SK-N-SH (cell line): ENCODE data around the gene KHDC1. TPM values are rescaled to one million over a fixed set of nuclear protein-coding genes. Genes with fewer than 3 reads are reported as not detected.

Experiments used
- CTCF ChIA-PET: fragments of 300-600, 350-600 bp; formaldehyde crosslinking; extraction: SDS; loops from one replicate; lab custom pipeline; 2021; lab: Yijun Ruan, JAX
- POLR2A ChIA-PET: fragments of 350-600 bp; sonication (Branson Sonifier 250); formaldehyde crosslinking; extraction: SDS; loops from one replicate; lab custom pipeline; 2020; ENCODE audit warnings: antibody characterized with exemption, inconsistent platforms; lab: Yijun Ruan, JAX
- DNase-seq: peaks from one replicate; pipeline ENCODE4 v3.0.0; 2012
- H2AFZ ChIP-seq: fragments of 200-600 bp; sonication (generic); 2 replicates; pipeline ENCODE4 v1.8.1; 2016; ENCODE audit warnings: antibody characterized with exemption, mild to moderate bottlenecking, low read depth
- H3F3A ChIP-seq: fragments of 200-600 bp; sonication (generic); replicated peaks from 2 replicates; pipeline ENCODE3; 2016; ENCODE audit warnings: antibody characterized with exemption, mild to moderate bottlenecking; ENCODE audit not compliant: insufficient read depth
- H3K27ac ChIP-seq, 2 experiments: fragments of 200-500 bp in 1 of 2; fragments of 200-600 bp in 1 of 2; sonication (Bioruptor generic) in 1 of 2; sonication (generic), shearing (Covaris generic) in 1 of 2; 2 replicates each; pipeline versions ENCODE4 v1.5.1 to v1.6.1; 2014 to 2016; ENCODE audit warnings: low read depth in 2 of 2, inconsistent platforms in 1 of 2, low read length in 1 of 2, mild to moderate bottlenecking in 1 of 2, mixed read lengths in 1 of 2
- H3K27me3 ChIP-seq: fragments of 200-600 bp; sonication (generic), shearing (Covaris generic); 2 replicates; pipeline ENCODE4 v1.6.1; 2016; ENCODE audit warnings: mixed run types; ENCODE audit not compliant: insufficient read depth
- H3K36me3 ChIP-seq, 2 experiments: fragments of 200-500 bp in 1 of 2; fragments of 200-600 bp in 1 of 2; sonication (Bioruptor generic) in 1 of 2; sonication (generic) in 1 of 2; replicated peaks in 1 of 2; 2 replicates each; pipeline versions ENCODE3 to v1.5.1; 2014 to 2016; ENCODE audit warnings: low read length in 1 of 2, mild to moderate bottlenecking in 1 of 2; ENCODE audit not compliant: insufficient read depth in 2 of 2, control insufficient read depth in 1 of 2
- H3K4me1 ChIP-seq, 2 experiments: fragments of 200-500 bp in 1 of 2; fragments of 200-600 bp in 1 of 2; sonication (Bioruptor generic) in 1 of 2; sonication (generic), shearing (Covaris generic) in 1 of 2; 2 replicates each; pipeline versions ENCODE4 v1.5.1 to v1.6.1; 2014 to 2016; ENCODE audit warnings: low read depth in 1 of 2, low read length in 1 of 2, mixed run types in 1 of 2; ENCODE audit not compliant: insufficient read depth in 2 of 2, control insufficient read depth in 1 of 2
- H3K4me2 ChIP-seq: fragments of 200-600 bp; sonication (generic), shearing (Covaris generic); 2 replicates; pipeline ENCODE4 v1.6.1; 2017; ENCODE audit warnings: mixed run types
- H3K4me3 ChIP-seq, 2 experiments: fragments of 200-500 bp in 1 of 2; fragments of 200-600 bp in 1 of 2; sonication (Bioruptor generic) in 1 of 2; sonication (generic), shearing (Covaris generic) in 1 of 2; 2 replicates each; pipeline versions ENCODE4 v1.5.1 to v1.8.1; 2014 to 2016; ENCODE audit warnings: low read depth in 2 of 2, inconsistent platforms in 1 of 2, low read length in 1 of 2, mild to moderate bottlenecking in 1 of 2, mixed read lengths in 1 of 2, moderate library complexity in 1 of 2
- H3K79me2 ChIP-seq: fragments of 200-600 bp; sonication (generic); 2 replicates; pipeline ENCODE4 v1.8.1; 2017; ENCODE audit warnings: mild to moderate bottlenecking; ENCODE audit not compliant: insufficient read depth
- H3K9ac ChIP-seq: fragments of 200-600 bp; sonication (generic); 2 replicates; pipeline ENCODE4 v1.6.1; 2017; ENCODE audit warnings: mixed run types
- H3K9me2 ChIP-seq: fragments of 200-600 bp; sonication (generic); 2 replicates; pipeline ENCODE4 v1.6.1; 2017; ENCODE audit warnings: mixed run types
- H3K9me3 ChIP-seq: fragments of 200-600 bp; sonication (generic); 2 replicates; pipeline ENCODE4 v1.6.1; 2017; ENCODE audit warnings: mixed run types, mild to moderate bottlenecking, moderate library complexity
- H4K20me1 ChIP-seq: fragments of 200-600 bp; sonication (generic); 2 replicates; pipeline ENCODE4 v1.6.1; 2017; ENCODE audit warnings: mild to moderate bottlenecking, mixed run types; ENCODE audit not compliant: insufficient read depth
- CHD2 ChIP-seq: fragments of 150-350 bp; IDR thresholded peaks from 2 replicates; pipeline ENCODE4 v1.6.1; 2018; ENCODE audit warnings: low read length; ENCODE audit not compliant: partially characterized antibody
- CTCF ChIP-seq: fragments of 200-600 bp; sonication (generic); IDR thresholded peaks from 2 replicates; pipeline ENCODE4 v1.6.1; 2017; ENCODE audit warnings: antibody characterized with exemption, mild to moderate bottlenecking, moderate library complexity
- EZH2phosphoT487 ChIP-seq: fragments of 200-600 bp; sonication (generic); IDR thresholded peaks from 2 replicates; pipeline ENCODE4 v1.6.1; 2017; ENCODE audit warnings: low read depth, mixed run types, mild to moderate bottlenecking, antibody characterized with exemption, moderate library complexity, borderline replicate concordance
- FOSL2 ChIP-seq: IDR thresholded peaks from 2 replicates; pipeline ENCODE4 v1.4.0; 2012; ENCODE audit warnings: low read depth, mild to moderate bottlenecking, moderate library complexity, borderline replicate concordance
- FOXJ3 ChIP-seq: sonication (generic); formaldehyde crosslinking; IDR thresholded peaks from 2 replicates; pipeline ENCODE4 v1.5.1; 2020; ENCODE audit warnings: mild to moderate bottlenecking, missing genetic modification reagents
- GABPA ChIP-seq: IDR thresholded peaks from 2 replicates; pipeline ENCODE4 v1.4.0; 2012; ENCODE audit warnings: low read depth, mild to moderate bottlenecking
- GATA2 ChIP-seq: sonication (generic); formaldehyde crosslinking; IDR thresholded peaks from 2 replicates; pipeline ENCODE4 v1.5.0; 2020; ENCODE audit warnings: mild to moderate bottlenecking, missing genetic modification reagents
- MAX ChIP-seq: IDR thresholded peaks from 2 replicates; pipeline ENCODE4 v1.4.0; 2012; ENCODE audit warnings: low read depth
- MEF2A ChIP-seq: IDR thresholded peaks from 2 replicates; pipeline ENCODE4 v1.4.0; 2012; ENCODE audit warnings: low read depth, borderline replicate concordance
- MXI1 ChIP-seq: IDR thresholded peaks from 2 replicates; pipeline ENCODE4 v1.6.1; 2012; ENCODE audit warnings: mild to moderate bottlenecking, low read depth, low read length, improper control_type of control experiment
- NFIC ChIP-seq: IDR thresholded peaks from 2 replicates; pipeline ENCODE4 v1.4.0; 2012; ENCODE audit warnings: borderline replicate concordance
- NRF1 ChIP-seq: IDR thresholded peaks from 2 replicates; pipeline ENCODE4 v1.6.1; 2012; ENCODE audit warnings: low read depth, mild to moderate bottlenecking, low read length
- REST ChIP-seq: IDR thresholded peaks from 2 replicates; pipeline ENCODE4 v1.6.1; 2012; ENCODE audit warnings: mild to moderate bottlenecking, low read depth, low read length, moderate library complexity
- RFX5 ChIP-seq: IDR thresholded peaks from 2 replicates; pipeline ENCODE4 v1.6.1; 2012; ENCODE audit warnings: mild to moderate bottlenecking, improper control_type of control experiment, low read length
- RXRA ChIP-seq: IDR thresholded peaks from 2 replicates; pipeline ENCODE4 v1.4.0; 2012; ENCODE audit warnings: low read depth, mild to moderate bottlenecking, borderline replicate concordance
- SIN3A ChIP-seq: IDR thresholded peaks from 2 replicates; pipeline ENCODE4 v1.6.1; 2012; ENCODE audit warnings: low read depth, mild to moderate bottlenecking, low read length, moderate library complexity, borderline replicate concordance
- TAF1 ChIP-seq: IDR thresholded peaks from 2 replicates; pipeline ENCODE4 v1.6.1; 2012; ENCODE audit warnings: low read depth, mild to moderate bottlenecking, low read length, moderate library complexity, borderline replicate concordance
- TCF12 ChIP-seq: IDR thresholded peaks from 2 replicates; pipeline ENCODE4 v1.4.0; 2012
- USF1 ChIP-seq: IDR thresholded peaks from 2 replicates; pipeline ENCODE4 v1.4.0; 2012; ENCODE audit warnings: low read depth, borderline replicate concordance
- YY1 ChIP-seq: IDR thresholded peaks from 2 replicates; pipeline ENCODE4 v1.4.0; 2012; ENCODE audit warnings: low read depth, mild to moderate bottlenecking
- WGBS: methylation state at CpG from one replicate; pipeline ENCODE4 v1.1.6; 2017; ENCODE audit warnings: low lambda C conversion rate; 5-methylcytosine and 5-hydroxymethylcytosine counted together
- polyA plus RNA-seq, 3 experiments: library from polyadenylated mRNA; depleted of rRNA; stranded (reverse); fragments of >200 nt; gene quantifications; 2 replicates each; pipeline ENCODE4 v1.2.3, GENCODE V29; 2012
- TF ChIP-seq, protein P1 (sequence below): fragments of 150-350 bp; IDR thresholded peaks from 2 replicates; pipeline ENCODE4 v1.6.1; 2017; ENCODE audit warnings: antibody characterized with exemption, low read length, low read depth, borderline replicate concordance
- TF ChIP-seq, protein P2 (sequence below): fragments of 150-350 bp; IDR thresholded peaks from 2 replicates; pipeline ENCODE4 v1.6.1; 2016; ENCODE audit warnings: mild to moderate bottlenecking, low read depth, low read length
- TF ChIP-seq, protein P3 (sequence below): IDR thresholded peaks from 2 replicates; pipeline ENCODE4 v1.4.0; 2012; ENCODE audit warnings: low read depth, borderline replicate concordance

Gene KHDC1
- polyA plus RNA-seq, 1 of the 3 experiments (the other 2 are of a cell fraction), result 6.0 TPM

DNA sequence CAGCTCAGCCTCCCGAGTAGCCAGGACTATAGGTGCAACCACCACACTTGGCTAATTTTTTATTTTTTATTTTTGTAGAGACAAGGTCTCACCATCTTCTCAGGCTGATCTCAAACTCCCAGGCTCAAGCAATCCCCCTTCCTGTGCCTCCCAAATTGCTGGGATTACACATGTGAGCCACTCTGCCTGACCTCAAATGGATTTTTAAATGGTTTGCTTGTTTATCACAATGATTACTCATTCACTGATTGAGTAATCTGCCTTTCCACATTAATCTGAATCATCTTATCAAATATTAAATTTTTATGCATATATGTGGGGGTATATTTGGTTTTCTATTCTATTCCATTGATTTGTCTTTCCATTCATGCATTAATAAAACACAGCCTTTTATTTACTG lies 28.3 kb downstream of the KHDC1 start:
- 67% methylated on average over 1 of the region's 1 CpG for WGBS
- CTCF ChIA-PET, result no interaction called here
- TF ChIP-seq GABPA, result no peak
- TF ChIP-seq REST, result no peak
- TF ChIP-seq YY1, result no peak
- TF ChIP-seq RXRA, result peak; percentile 41; the same call in 1 of the 2 replicates
- TF ChIP-seq, protein P1, sequence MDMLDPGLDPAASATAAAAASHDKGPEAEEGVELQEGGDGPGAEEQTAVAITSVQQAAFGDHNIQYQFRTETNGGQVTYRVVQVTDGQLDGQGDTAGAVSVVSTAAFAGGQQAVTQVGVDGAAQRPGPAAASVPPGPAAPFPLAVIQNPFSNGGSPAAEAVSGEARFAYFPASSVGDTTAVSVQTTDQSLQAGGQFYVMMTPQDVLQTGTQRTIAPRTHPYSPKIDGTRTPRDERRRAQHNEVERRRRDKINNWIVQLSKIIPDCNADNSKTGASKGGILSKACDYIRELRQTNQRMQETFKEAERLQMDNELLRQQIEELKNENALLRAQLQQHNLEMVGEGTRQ, result no peak
- no peak for TF ChIP-seq MEF2A
- no peak for TF ChIP-seq NRF1
- no peak for TF ChIP-seq CTCF
- TF ChIP-seq CHD2, result no peak
- no peak for TF ChIP-seq RFX5
- no peak for TF ChIP-seq GATA2 (CRISPR knock-in tag)
- TF ChIP-seq TAF1, result no peak
- no peak for TF ChIP-seq MAX
- peak; percentile 64; the same call in 1 of the 2 replicates for TF ChIP-seq FOSL2
- TF ChIP-seq SIN3A, result no peak
- TF ChIP-seq FOXJ3 (CRISPR knock-in tag), result no peak
- TF ChIP-seq MXI1, result no peak
- TF ChIP-seq USF1, result no peak
- TF ChIP-seq, protein P2, sequence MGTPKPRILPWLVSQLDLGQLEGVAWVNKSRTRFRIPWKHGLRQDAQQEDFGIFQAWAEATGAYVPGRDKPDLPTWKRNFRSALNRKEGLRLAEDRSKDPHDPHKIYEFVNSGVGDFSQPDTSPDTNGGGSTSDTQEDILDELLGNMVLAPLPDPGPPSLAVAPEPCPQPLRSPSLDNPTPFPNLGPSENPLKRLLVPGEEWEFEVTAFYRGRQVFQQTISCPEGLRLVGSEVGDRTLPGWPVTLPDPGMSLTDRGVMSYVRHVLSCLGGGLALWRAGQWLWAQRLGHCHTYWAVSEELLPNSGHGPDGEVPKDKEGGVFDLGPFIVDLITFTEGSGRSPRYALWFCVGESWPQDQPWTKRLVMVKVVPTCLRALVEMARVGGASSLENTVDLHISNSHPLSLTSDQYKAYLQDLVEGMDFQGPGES, result no peak
- 0 out of 2 replicates have a peak, but pooled peaks have one; percentile 19 for TF ChIP-seq TCF12
- TF ChIP-seq EZH2phosphoT487, result no peak
- TF ChIP-seq NFIC, result no peak
- TF ChIP-seq, protein P3, sequence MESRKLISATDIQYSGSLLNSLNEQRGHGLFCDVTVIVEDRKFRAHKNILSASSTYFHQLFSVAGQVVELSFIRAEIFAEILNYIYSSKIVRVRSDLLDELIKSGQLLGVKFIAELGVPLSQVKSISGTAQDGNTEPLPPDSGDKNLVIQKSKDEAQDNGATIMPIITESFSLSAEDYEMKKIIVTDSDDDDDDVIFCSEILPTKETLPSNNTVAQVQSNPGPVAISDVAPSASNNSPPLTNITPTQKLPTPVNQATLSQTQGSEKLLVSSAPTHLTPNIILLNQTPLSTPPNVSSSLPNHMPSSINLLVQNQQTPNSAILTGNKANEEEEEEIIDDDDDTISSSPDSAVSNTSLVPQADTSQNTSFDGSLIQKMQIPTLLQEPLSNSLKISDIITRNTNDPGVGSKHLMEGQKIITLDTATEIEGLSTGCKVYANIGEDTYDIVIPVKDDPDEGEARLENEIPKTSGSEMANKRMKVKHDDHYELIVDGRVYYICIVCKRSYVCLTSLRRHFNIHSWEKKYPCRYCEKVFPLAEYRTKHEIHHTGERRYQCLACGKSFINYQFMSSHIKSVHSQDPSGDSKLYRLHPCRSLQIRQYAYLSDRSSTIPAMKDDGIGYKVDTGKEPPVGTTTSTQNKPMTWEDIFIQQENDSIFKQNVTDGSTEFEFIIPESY, result no peak

More for the DNA sequence above, 28.3 kb downstream of the KHDC1 start:
- H4K20me1 ChIP-seq, result no peaks in the 10 kb centered on the region
- no peak overlapping the region for H3K4me3 ChIP-seq
- no peaks in the 10 kb centered on the region for H3K36me3 ChIP-seq
- no peaks in the 10 kb centered on the region for H3K9me3 ChIP-seq
- H3K79me2 ChIP-seq, result no peaks in the 10 kb centered on the region
- no peak overlapping the region for H2AFZ ChIP-seq
- no peak overlapping the region for H3K9ac ChIP-seq
- peaks cover 10% of the 10 kb centered on the region for H3F3A ChIP-seq
- POLR2A ChIA-PET, result no interaction called here
- peaks cover 0 to 16% of the 10 kb centered on the region in 2 experiments; a peak in 1 of 4 replicates for H3K4me1 ChIP-seq
- H3K27ac ChIP-seq, result peak overlapping the region in 1 of 2 experiments; percentile 39; a peak in 2 of 4 replicates
- 0 out of 2 replicates have a peak overlapping the region, but pooled peaks have one; percentile 7 for H3K4me2 ChIP-seq
- no peaks in the 10 kb centered on the region for H3K27me3 ChIP-seq
- DNase-seq, result no peak
- no peaks in the 10 kb centered on the region for H3K9me2 ChIP-seq
